Measurements from ENCODE around the gene CIB1. TPM values are rescaled to one million over a fixed set of nuclear protein-coding genes. Genes with fewer than 3 reads are reported as not detected.

CIB1 gene
- total RNA-seq, 1 donor from 2014 or later = 50.9 TPM

GRCh38 chr15:90201944-90202375, 31.8 kb downstream of the CIB1 start:
- no peak for DNase-seq (ENCODE audit: low spot score in 2 of 2)
- TF ChIP-seq CTCF (IDR thresholded peaks at IDR 0.05) = no peak
- Histone ChIP-seq H3K27ac (peak overlapping the region in 1 of 2 donors; percentile 68), H3K36me3 (no peaks in the 10 kb centered on the region), H3K4me3 (peak overlapping the region; percentile 66 to 93), H3K27me3 (no peaks in the 10 kb centered on the region), H3K9me3 (no peaks in the 10 kb centered on the region), H3K4me1 (peaks cover 8 to 12% of the 10 kb centered on the region in 2 donors)
- intact Hi-C loops (cut with DNase I) = loop anchor here (2.0 kb wide), 1 partner anchor 17 kb away; no protein-coding TSS in a partner anchor

- peaks cover 8 to 12% of the 10 kb centered on the region in 2 donors for H3K4me1 ChIP-seq
- DNase-seq (ENCODE audit: low spot score in 2 of 2) = peak in 1 of 2 donors; percentile 84
- H3K4me3 ChIP-seq = peak within 1 kb of the TSS; percentile 66 to 93
- intact Hi-C loops (cut with DNase I) = loop anchor here (2.0 kb wide), 1 partner anchor 17 kb away; no protein-coding TSS in a partner anchor
- no peaks in the 10 kb centered on the region for H3K9me3 ChIP-seq
- no peaks in the 10 kb centered on the region for H3K27me3 ChIP-seq
- H3K27ac ChIP-seq = peak within 1 kb of the TSS; percentile 68 to 70
- no peak for TF ChIP-seq CTCF (IDR thresholded peaks at IDR 0.05)
- no peaks in the 10 kb centered on the region for H3K36me3 ChIP-seq
Observed at GRCh38 chr15:90201130-90201943, 32.4 kb downstream of the CIB1 start, which contains the start of gene SEMA4B. Gene SEMA4B (plus strand): TSS chr15:90201330. CDS start chr15:90201579, 249 bp downstream.

- H3K4me3 ChIP-seq = peak overlapping the region; percentile 66 to 93
Observed at GRCh38 chr15:90200534-90201129, 33.1 kb downstream of the CIB1 start.

GRCh38 chr15:90194655-90195054, 39.1 kb downstream of the CIB1 start:
- H3K27me3 ChIP-seq = no peaks in the 10 kb centered on the region
- no peak for TF ChIP-seq CTCF (IDR thresholded peaks at IDR 0.05)
- no peak overlapping the region for H3K27ac ChIP-seq
- no peak for DNase-seq (ENCODE audit: low spot score in 2 of 2)
- intact Hi-C loops (cut with DNase I) = no loop called here
- no peak overlapping the region for H3K4me3 ChIP-seq
- peaks cover 2 to 23% of the 10 kb centered on the region in 2 donors for H3K4me1 ChIP-seq
- H3K36me3 ChIP-seq = no peaks in the 10 kb centered on the region
- H3K9me3 ChIP-seq = no peaks in the 10 kb centered on the region

More at GRCh38 chr15:90200534-90201129, 33.1 kb downstream of the CIB1 start:
- H3K4me1 ChIP-seq = peaks cover 8 to 12% of the 10 kb centered on the region in 2 donors
- peak overlapping the region; percentile 68 to 70 for H3K27ac ChIP-seq
- intact Hi-C loops (cut with DNase I) = loop anchor here (2.0 kb wide), 1 partner anchor 16 kb away; no protein-coding TSS in a partner anchor
- no peak for TF ChIP-seq CTCF (IDR thresholded peaks at IDR 0.05)
- H3K27me3 ChIP-seq = no peaks in the 10 kb centered on the region
- no peaks in the 10 kb centered on the region for H3K9me3 ChIP-seq
- no peaks in the 10 kb centered on the region for H3K36me3 ChIP-seq
- no peak for DNase-seq (ENCODE audit: low spot score in 2 of 2)

- intact Hi-C loops (cut with DNase I) = no loop called here
- no peaks in the 10 kb centered on the region for H3K27me3 ChIP-seq
- no peaks in the 10 kb centered on the region for H3K9me3 ChIP-seq
- peak overlapping the region; percentile 36 to 60 for H3K27ac ChIP-seq
- H3K4me1 ChIP-seq = peaks cover 2 to 23% of the 10 kb centered on the region in 2 donors
- H3K4me3 ChIP-seq = no peak overlapping the region
- no peak for DNase-seq (ENCODE audit: low spot score in 2 of 2)
- no peaks in the 10 kb centered on the region for H3K36me3 ChIP-seq
- no peak for TF ChIP-seq CTCF (IDR thresholded peaks at IDR 0.05)
Observed at GRCh38 chr15:90192961-90193786, 40.6 kb downstream of the CIB1 start.
